ENCODE measurements around the gene LPAR6.

DNA sequence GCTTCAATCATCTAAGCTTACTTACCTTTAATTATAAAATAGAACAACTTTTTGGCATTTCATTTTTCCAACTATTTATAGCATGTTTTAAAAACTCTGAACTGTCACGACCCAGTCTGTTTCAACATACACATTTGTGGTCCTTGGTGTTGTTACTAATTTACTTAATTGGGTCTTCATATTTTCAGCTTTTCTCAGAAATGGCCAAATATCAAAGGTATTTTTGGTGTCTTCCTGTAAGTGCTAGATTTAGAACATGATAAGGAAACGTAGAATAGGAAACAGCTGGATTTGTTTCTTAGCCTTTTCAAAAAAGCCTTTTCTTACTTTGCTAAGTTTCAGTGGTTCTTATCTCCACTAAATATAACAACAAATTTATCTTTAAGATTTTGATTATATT, 11.4 kb downstream of the LPAR6 start:
- TF ChIP-seq POLR2AphosphoS5 (IDR thresholded peaks at IDR 0.05) (no peak), CTCF (IDR thresholded peaks at IDR 0.05) (no peak), POLR2A (IDR thresholded peaks at IDR 0.05) (no peak), EP300 (IDR thresholded peaks at IDR 0.05) (no peak)

All from suprapubic skin (tissue), 4 donors.